Motor neuron (in vitro differentiated cells): ENCODE results near the gene MIEF2. TPM values are rescaled to one million over a fixed set of nuclear protein-coding genes. Genes with fewer than 3 reads are reported as not detected.

Experiments used
- ATAC-seq, 8 experiments: fragments of 200-7000 bp; cut with Tn5 transposase; replicated peaks in 6 of 8; 2 replicates each; pipeline ENCODE4 v1.8.0; 2021; ENCODE audit warnings: mild to moderate bottlenecking in 8 of 8, moderate library complexity in 8 of 8
- H3K27ac ChIP-seq, 2 donors: fragments of 250-450 bp; sonication (Bioruptor Pico); 2 replicates each; pipeline ENCODE4 v1.9.0; 2021; ENCODE audit warnings: antibody characterized with exemption in 2 of 2, mild to moderate bottlenecking in 2 of 2, moderate library complexity in 1 of 2
- H3K4me1 ChIP-seq, 2 donors: fragments of 250-450 bp; sonication (Bioruptor Pico); replicated peaks in 1 of 2; 2 replicates each; pipeline ENCODE4 v1.6.1; 2021; ENCODE audit warnings: antibody characterized with exemption in 2 of 2, mild to moderate bottlenecking in 2 of 2, moderate library complexity in 1 of 2
- H3K4me3 ChIP-seq, 5 donors: fragments of 250-450 bp; sonication (Bioruptor Pico); 2 replicates each; pipeline ENCODE4 v1.9.0; 2021; ENCODE audit warnings: antibody characterized with exemption in 5 of 5, mild to moderate bottlenecking in 5 of 5, moderate library complexity in 4 of 5
- WGBS, 10 experiments: fragments of 450-650 bp; shearing (Covaris generic); methylation state at CpG; one replicate each; pipeline ENCODE4 v1.0.0; 2022; 5-methylcytosine and 5-hydroxymethylcytosine counted together
- in situ Hi-C, 9 experiments: fragments of 400-800 bp; cut with MboI; loops; one replicate each; pipeline ENCODE4 v1.15.0; 2021; ENCODE audit warnings: low sequenced_read_pairs in 9 of 9, low pct_unique_long_range_greater_than_20kb in 2 of 9; ENCODE audit not compliant: unreplicated experiment in 9 of 9
- total RNA-seq, 8 experiments: library from RNA; unstranded; fragments of 300-600 nt; gene quantifications; 2 replicates each; pipeline versions ENCODE4 v1.2.3 to v1.2.4, GENCODE V29; 2022

MIEF2 gene
- total RNA-seq, 8 experiments from 2014 or later = 5.9 to 19.1 (median 13.0) TPM

- H3K27ac ChIP-seq = no peak overlapping the region
- WGBS, 10 experiments = 87 to 93% (median 92%) methylated on average over 3 to 6 of the region's 27 CpGs; no CpG with 5 or more reads in 7 of the 10 experiments
- in situ Hi-C loops = no loop called here
- ATAC-seq = no peak
- peaks cover 8 to 9% of the 10 kb centered on the region in 2 donors for H3K4me1 ChIP-seq
- H3K4me3 ChIP-seq = no peak overlapping the region
Observed at GRCh38 chr17:18253947-18254821, 6.3 kb upstream of the MIEF2 start.

- Histone ChIP-seq H3K4me3 (no peak overlapping the region), H3K4me1 (peaks cover 8 to 13% of the 10 kb centered on the region in 2 donors), H3K27ac (no peak overlapping the region)
- in situ Hi-C loops = no loop called here
- ATAC-seq = no peak
- WGBS, 10 experiments = 80 to 100% (median 100%) methylated on average over 1 to 5 of the region's 8 CpGs; no CpG with 5 or more reads in 2 of the 10 experiments
Observed at GRCh38 chr17:18254888-18255649, 5.4 kb upstream of the MIEF2 start.

- Histone ChIP-seq H3K27ac (no peak overlapping the region), H3K4me1 (peaks cover 10 to 16% of the 10 kb centered on the region in 2 donors), H3K4me3 (no peak overlapping the region)
- WGBS, 10 experiments = 80 to 94% (median 91%) methylated on average over 3 to 7 of the region's 11 CpGs; no CpG with 5 or more reads in 6 of the 10 experiments
- in situ Hi-C loops = no loop called here
- no peak for ATAC-seq
Observed at GRCh38 chr17:18256351-18256750, 4.1 kb upstream of the MIEF2 start.

- H3K4me1 ChIP-seq = peaks cover 14 to 20% of the 10 kb centered on the region in 2 donors
- 93 to 100% methylated on average over 1 to 3 of the region's 7 CpGs; no CpG with 5 or more reads in 8 of the 10 experiments for WGBS, 10 experiments
- H3K27ac ChIP-seq = no peak overlapping the region
- H3K4me3 ChIP-seq = peak overlapping the region in 2 of 5 donors; percentile 84 to 97
- no peak for ATAC-seq
- in situ Hi-C loops = no loop called here
Observed at GRCh38 chr17:18256776-18257175, 3.7 kb upstream of the MIEF2 start.

- in situ Hi-C loops = no loop called here
- H3K27ac ChIP-seq = peak overlapping the region; percentile 75 to 82
- ATAC-seq = peak; percentile 5 to 21 (median 16)
- H3K4me3 ChIP-seq = peak overlapping the region; percentile 59 to 97 (median 85)
- WGBS, 10 experiments = 0 to 54% (median 31%) methylated on average over 2 to 6 of the region's 18 CpGs; no CpG with 5 or more reads in 4 of the 10 experiments
- peaks cover 18 to 22% of the 10 kb centered on the region in 2 donors for H3K4me1 ChIP-seq
Observed at GRCh38 chr17:18257268-18257981, 3.0 kb upstream of the MIEF2 start.

- Histone ChIP-seq H3K4me3 (peak overlapping the region; percentile 59 to 97 (median 85)), H3K4me1 (peaks cover 18 to 22% of the 10 kb centered on the region in 2 donors), H3K27ac (peak overlapping the region; percentile 75 to 82)
- in situ Hi-C loops = no loop called here
- ATAC-seq = peak; percentile 56 to 73 (median 65)
- 0 to 3% methylated on average over 1 to 4 of the region's 16 CpGs; no CpG with 5 or more reads in 8 of the 10 experiments for WGBS, 10 experiments
Observed at GRCh38 chr17:18257982-18258355, 2.5 kb upstream of the MIEF2 start.

- Histone ChIP-seq H3K27ac (peak within 1 kb of the TSS; percentile 75 to 82), H3K4me3 (peak within 1 kb of the TSS; percentile 59 to 97 (median 85)), H3K4me1 (peaks cover 18 to 22% of the 10 kb centered on the region in 2 donors)
- ATAC-seq = peak; percentile 32 to 59 (median 54)
- 1 to 30% methylated on average over 2 to 15 of the region's 71 CpGs; no CpG with 5 or more reads in 8 of the 10 experiments for WGBS, 10 experiments
- in situ Hi-C loops = no loop called here
Observed at GRCh38 chr17:18258356-18259038, 2.0 kb upstream of the MIEF2 start, which contains the start of gene FLII. Gene FLII (minus strand): TSS chr17:18258738. CDS start chr17:18258690, 48 bp downstream.

- H3K4me3 ChIP-seq = peak overlapping the region; percentile 74 to 98 (median 88)
- peak overlapping the region in 1 of 2 donors; percentile 54 for H3K27ac ChIP-seq
- WGBS, 10 experiments = 0 to 100% (median 20%) methylated on average over 1 to 12 of the region's 22 CpGs; no CpG with 5 or more reads in 1 of the 10 experiments
- peaks cover 18 to 22% of the 10 kb centered on the region in 2 donors for H3K4me1 ChIP-seq
- no peak for ATAC-seq
- in situ Hi-C loops = no loop called here
Observed at GRCh38 chr17:18259621-18260331, 686 bp upstream of the MIEF2 start.

GRCh38 chr17:18261146-18261515 lies 669 bp downstream of the MIEF2 start:
- Histone ChIP-seq H3K4me3 (peak overlapping the region; percentile 74 to 98 (median 88)), H3K27ac (peak overlapping the region; percentile 68 to 82), H3K4me1 (peaks cover 18 to 22% of the 10 kb centered on the region in 2 donors)
- in situ Hi-C loops = no loop called here
- WGBS, 10 experiments = 0 to 30% (median 6%) methylated on average over 1 to 10 of the region's 16 CpGs; no CpG with 5 or more reads in 4 of the 10 experiments
- peak in 3 of 8 experiments; percentile 4 to 13 (median 13) for ATAC-seq

- ATAC-seq = no peak
- Histone ChIP-seq H3K27ac (no peak overlapping the region), H3K4me1 (peaks cover 18 to 22% of the 10 kb centered on the region in 2 donors), H3K4me3 (peak overlapping the region; percentile 74 to 98 (median 88))
- in situ Hi-C loops = no loop called here
- 80 to 96% methylated on average over 3 of the region's 3 CpGs; no CpG with 5 or more reads in 8 of the 10 experiments for WGBS, 10 experiments
Observed at GRCh38 chr17:18261659-18262058, 1.2 kb downstream of the MIEF2 start.

GRCh38 chr17:18262111-18262510 lies 1.6 kb downstream of the MIEF2 start:
- H3K4me3 ChIP-seq = peak overlapping the region in 1 of 5 donors; percentile 98
- no peak overlapping the region for H3K27ac ChIP-seq
- ATAC-seq = no peak
- in situ Hi-C loops = no loop called here
- 50 to 94% (median 69%) methylated on average over 2 of the region's 2 CpGs; no CpG with 5 or more reads in 7 of the 10 experiments for WGBS, 10 experiments
- peaks cover 16 to 19% of the 10 kb centered on the region in 2 donors for H3K4me1 ChIP-seq
